HG03139 (cell line): ENCODE results near the gene VIPAS39.
A peak's percentile ranks its signal among the peaks of the same experiment; 100 is the strongest.
"Not testable (repeated sequence)": the region's sequence is repeated elsewhere in the genome, so short reads cannot be mapped to it uniquely, and the experiment has no call there.

Source experiments
- ATAC-seq: cut with Tn5 transposase; IDR thresholded peaks from one replicate; pipeline ENCODE4 v1.9.1; 2021; ENCODE audit not compliant: unreplicated experiment

Gene VIPAS39

GRCh38 chr14:77470224-77470870, 12.9 kb upstream of the VIPAS39 start:
- no peak for ATAC-seq

GRCh38 chr14:77469539-77469938, 12.1 kb upstream of the VIPAS39 start:
- ATAC-seq, result no peak

DNA sequence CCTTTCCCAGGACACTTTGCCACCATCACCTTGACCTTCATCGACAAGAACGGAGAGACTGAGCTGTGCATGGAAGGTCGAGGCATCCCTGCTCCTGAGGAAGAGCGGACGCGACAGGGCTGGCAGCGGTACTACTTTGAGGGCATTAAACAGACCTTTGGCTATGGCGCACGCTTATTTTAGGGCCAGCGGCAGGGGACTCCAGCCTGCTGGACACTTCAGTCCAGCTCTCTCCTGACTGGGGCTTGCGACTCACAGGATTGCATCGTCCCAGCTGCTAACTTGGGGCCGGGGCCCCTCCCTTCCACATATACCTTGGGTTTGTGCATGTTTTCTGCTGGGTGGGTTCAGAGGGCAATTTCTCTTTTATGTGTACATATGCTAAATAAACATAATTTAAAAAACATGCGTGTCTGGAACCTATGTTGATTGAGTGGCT, 11.7 kb upstream of the VIPAS39 start:
- ATAC-seq, result no peak

DNA sequence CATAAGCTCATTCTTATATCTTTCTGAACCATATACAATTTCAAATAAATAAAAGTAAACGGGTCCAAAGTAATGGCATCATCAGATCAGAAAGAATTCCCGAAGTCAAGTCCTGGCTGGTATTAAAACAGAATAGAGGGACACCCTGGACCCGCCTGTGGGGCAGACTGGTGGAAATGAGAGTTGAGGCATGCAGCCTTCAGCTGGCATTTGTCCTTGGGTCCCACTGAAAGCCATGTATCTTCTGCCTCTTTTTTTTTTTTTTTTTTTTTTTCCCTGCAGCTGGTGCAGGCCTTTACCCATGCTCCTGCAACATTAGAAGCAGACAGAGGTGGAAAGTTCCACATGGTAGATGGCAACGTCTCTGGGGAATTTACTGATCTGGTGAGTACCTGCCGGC, 10.4 kb upstream of the VIPAS39 start:
- no peak for ATAC-seq

- no peak for ATAC-seq
Observed at GRCh38 chr14:77459072-77459723, 1.8 kb upstream of the VIPAS39 start.

DNA sequence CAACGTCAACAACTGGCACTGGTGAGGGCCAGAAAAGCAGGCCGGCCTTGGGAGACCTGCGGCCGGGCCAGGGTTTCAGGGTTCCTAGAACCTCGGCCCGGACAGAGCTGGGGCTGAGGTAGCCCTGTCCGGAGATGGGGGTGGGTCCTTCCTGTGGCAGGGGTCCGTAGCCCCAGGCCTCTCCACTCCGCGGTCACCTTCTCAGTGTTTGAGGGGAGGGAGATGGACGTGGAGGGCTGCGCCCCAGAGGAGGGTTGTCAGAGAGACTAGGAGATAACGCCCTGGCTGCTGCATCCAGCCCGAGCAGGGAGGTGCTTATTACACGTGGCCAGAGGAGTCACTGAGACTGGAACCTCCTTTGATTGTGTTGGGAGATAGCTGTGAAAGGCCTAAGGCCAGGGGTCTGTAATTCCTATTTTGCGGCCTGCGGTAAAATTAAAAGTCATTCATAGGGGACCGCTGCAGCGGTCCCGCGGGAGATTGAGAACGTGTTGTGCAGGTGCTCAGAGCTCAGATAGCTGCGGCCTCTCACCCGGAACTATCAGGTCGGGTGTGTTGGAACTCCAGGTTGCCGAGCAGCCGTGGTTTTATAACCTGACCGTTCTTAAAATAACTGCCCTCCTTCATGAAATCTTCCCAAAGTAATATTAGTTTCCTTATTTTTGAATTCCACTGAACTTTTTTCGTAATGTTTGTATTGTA, 999 bp upstream of the VIPAS39 start:
- ATAC-seq, result peak; percentile 13

DNA sequence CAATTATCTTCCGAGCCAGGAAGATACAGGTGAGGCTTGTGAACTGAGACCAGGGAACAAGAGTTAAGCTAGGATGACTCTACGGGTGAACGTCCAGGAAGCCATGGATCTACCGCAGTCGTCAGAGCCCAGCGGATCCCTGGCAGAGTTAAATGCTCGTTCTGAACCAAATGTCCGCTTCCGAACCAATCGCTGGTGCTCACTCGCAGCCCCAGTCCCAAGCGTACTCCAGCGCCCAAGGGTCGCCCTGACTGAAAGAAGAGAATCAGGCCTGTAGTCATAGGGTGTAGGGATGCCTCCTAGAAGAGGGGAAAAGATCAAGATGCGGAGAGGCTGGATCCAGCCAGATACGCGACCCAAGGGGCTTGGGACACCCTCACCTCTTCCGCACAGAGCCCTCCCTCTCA, 283 bp downstream of the VIPAS39 start:
- no peak for ATAC-seq

DNA sequence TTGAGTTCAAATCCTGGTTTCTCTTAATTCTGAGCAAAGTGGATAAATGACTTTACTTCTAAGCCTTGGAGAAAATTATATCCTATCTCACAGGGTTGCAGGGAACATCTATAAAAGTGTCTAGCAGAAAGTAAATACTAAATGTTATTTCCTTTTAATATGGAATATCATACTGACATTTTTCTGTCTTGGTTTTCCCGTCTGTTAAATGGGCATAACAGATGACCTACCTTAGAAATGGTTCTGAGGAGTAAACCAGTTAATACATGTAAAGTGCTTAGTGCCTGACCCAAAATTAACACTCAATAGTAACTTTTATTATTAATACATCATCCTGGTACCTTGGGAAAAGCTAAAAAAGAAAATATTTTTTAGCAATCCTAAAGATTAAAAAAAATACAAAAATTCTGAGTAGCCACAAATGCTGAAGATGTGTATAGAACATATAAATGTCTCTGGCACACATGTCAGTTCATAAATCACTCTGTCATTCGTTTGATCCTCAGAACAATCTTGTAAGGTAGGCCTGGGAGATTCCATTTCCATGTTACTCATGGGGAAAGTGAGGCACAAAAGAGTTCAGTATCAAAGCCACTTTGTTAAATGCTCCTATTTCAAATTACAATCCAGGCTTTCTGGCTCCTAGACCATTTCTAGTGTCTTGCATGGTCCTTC, 1.3 kb downstream of the VIPAS39 start:
- ATAC-seq, result no peak

DNA sequence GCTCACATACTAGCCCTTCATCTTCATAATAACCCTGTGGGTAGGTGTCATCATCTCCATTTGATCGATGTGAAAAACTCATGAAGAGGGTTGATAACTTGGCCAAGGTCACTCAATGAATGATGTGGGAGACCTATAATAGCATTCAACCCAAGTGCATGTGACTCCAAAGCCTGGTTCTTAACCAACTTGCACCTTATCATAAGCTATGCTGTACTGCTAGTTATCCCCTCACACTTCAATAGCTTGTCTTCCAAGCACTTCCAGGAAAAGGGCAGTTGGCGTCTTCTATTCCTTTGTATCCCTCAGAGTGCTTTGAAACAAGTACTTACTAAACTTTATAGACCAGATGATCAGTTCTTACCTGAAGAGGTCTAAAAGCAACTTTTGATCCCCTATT, 15.2 kb downstream of the VIPAS39 start:
- ATAC-seq, result no peak

DNA sequence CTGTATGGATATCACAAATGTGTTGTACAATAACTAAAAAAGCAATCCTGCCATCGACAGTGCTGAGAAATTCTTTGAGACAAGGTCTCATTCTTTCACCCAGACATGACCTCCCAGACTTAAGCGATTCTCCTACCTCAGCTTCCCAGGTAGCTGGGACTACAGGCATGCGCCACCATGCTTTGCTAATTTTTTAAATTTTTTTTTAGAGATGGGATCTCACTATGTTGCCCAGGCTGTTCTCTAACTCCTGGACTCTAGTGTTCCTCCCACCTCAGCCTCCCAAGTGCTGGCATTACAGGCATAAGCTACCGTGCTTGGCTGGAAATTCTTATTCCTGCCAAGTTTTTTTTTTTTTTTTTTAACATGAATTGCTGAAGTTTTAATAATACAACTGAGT, 17.5 kb downstream of the VIPAS39 start:
- no peak for ATAC-seq

GRCh38 chr14:77438596-77438995, 18.8 kb downstream of the VIPAS39 start:
- no peak for ATAC-seq

GRCh38 chr14:77436042-77436441, 21.4 kb downstream of the VIPAS39 start:
- no peak for ATAC-seq

DNA sequence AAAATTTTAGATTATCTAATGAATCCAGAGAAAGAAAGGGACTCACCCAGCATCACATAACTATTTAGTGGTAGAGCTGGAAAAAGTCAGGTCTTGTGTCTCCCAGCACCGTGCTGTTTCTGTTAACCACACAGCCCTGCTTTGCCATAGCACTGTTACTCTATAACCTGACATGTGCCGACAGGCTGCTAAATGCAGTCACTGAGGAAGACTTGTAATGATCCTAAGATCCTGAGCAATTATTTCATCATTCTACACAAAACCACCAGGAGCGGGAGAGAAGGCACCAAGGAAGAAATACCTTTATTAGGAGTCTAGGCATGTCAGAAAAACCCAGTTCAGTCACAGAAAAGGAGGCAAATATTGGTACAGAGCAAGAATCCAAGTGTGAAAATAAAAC, 31.0 kb downstream of the VIPAS39 start:
- no peak for ATAC-seq

DNA sequence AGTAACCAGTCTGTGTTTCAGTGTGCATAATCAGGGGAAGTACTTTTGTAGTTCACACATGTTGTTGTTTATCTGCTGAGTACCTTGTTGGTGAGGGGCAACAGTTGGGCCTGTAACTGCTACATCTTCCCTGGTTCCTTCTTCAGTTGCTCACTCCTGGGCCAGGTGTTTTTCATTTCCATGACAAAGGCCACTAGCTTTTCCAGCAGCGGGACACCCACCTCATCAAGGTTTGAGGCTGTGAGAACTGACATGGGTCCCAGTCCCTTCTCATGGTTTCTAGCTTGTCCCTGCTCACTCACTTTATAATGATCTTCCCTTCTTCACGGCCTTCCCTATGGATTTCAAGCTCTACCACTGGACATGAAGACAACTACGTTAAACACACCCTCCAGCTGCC, 32.5 kb downstream of the VIPAS39 start:
- ATAC-seq, result no peak

DNA sequence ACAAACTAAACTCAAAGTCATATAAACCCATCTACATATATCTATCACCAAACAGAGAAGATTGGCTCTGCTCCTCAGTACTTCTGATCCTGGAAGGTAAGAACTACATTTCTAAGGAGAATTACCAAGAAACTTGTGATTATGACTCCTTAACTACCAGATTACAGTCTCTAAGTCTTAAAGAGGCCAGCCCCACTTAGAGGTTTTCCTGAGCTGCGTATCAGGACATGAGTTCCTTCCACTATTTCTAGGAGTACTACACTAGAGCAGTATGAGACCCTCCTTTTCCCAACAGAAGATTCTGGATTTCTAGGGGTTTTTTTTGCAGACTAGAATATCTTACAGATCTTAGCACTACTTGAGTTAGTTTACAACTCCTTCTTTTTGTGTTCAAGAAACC, 34.0 kb downstream of the VIPAS39 start, which contains the start of gene NOXRED1:
TSS of gene NOXRED1 (minus strand) at position 101 of the 400 bp plus-strand sequence. CDS start 634 bp downstream, outside the sequence.
- ATAC-seq, result no peak

- ATAC-seq, result no peak
Observed at GRCh38 chr14:77421201-77421600, 36.2 kb downstream of the VIPAS39 start.

- ATAC-seq, result no peak
Observed at GRCh38 chr14:77416836-77417235, 40.6 kb downstream of the VIPAS39 start.

- ATAC-seq, result not testable (repeated sequence)
Observed at GRCh38 chr14:77416098-77416497, 41.3 kb downstream of the VIPAS39 start.

GRCh38 chr14:77415403-77416030, 41.9 kb downstream of the VIPAS39 start:
- ATAC-seq, result not testable (repeated sequence)

GRCh38 chr14:77409131-77409533, 48.3 kb downstream of the VIPAS39 start:
- no peak for ATAC-seq

DNA sequence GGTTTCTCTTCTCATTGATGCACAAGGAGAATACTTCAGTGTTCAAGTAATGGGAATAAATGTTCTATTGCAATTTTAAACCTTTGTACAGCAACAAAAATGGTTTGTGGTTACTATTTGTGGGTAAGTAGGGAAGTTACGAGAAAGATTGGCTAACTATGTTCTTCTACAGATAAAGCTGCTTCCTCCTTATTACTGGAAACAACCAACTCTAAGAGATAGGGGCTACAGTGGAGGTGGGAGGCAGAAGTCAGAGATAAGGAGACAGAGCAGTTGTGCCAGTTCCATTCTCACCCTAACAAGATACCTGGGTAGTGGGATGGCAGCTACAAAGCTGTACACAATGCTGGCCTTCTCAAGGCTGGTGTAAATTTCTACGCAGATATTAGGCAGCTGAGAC, 50.2 kb downstream of the VIPAS39 start:
- no peak for ATAC-seq
